ENCODE measurements around the gene PGF. TPM values are rescaled to one million over a fixed set of nuclear protein-coding genes. Genes with fewer than 3 reads are reported as not detected.

The PGF gene
- total RNA-seq, 4 donors from 2014 or later: 9.7 to 10.5 (median 10.1) TPM; not detected in 1

GRCh38 chr14:74922752-74923401 lies 32.5 kb downstream of the PGF start, which contains the start of gene RPS6KL1:
Gene RPS6KL1 (minus strand): TSS chr14:74923260. CDS start chr14:74921541, 1,719 bp downstream.
- Histone ChIP-seq H3K4me3 (peak within 1 kb of the TSS; percentile 66 to 88 (median 76)), H3K27ac (peak within 1 kb of the TSS; percentile 52 to 77 (median 58)), H3K36me3 (no peaks in the 10 kb centered on the region), H3K4me1 (peaks cover 0 to 13% (median 7%) of the 10 kb centered on the region in 4 donors), H3K27me3 (no peaks in the 10 kb centered on the region), H3K9me3 (no peaks in the 10 kb centered on the region)
- in situ Hi-C loops (cut with MboI; ENCODE audit: low pct_ligation_motif_present in 1 of 4, low pct_unique_long_range_greater_than_20kb in 1 of 4, low sequenced_read_pairs in 3 of 4) (no loop called here), intact Hi-C loops (cut with DNase I; ENCODE audit: low total_unique reads) (no loop called here)
- peak; percentile 88 for DNase-seq
- peak in 2 of 3 donors; percentile 46 to 48 for TF ChIP-seq POLR2AphosphoS5 (IDR thresholded peaks at IDR 0.05)
- TF ChIP-seq POLR2A (IDR thresholded peaks at IDR 0.05): no peak
- TF ChIP-seq CTCF (IDR thresholded peaks at IDR 0.05): no peak
- 8% methylated on average over 30 of the region's 51 CpGs; no CpG with 5 or more reads in 1 of the 2 donors for WGBS, 2 donors (ENCODE audit: low coverage in 1 of 2)

GRCh38 chr14:74921987-74922751 lies 33.2 kb downstream of the PGF start:
- no peaks in the 10 kb centered on the region for H3K27me3 ChIP-seq
- H3K4me1 ChIP-seq: peaks cover 0 to 18% (median 7%) of the 10 kb centered on the region in 4 donors
- in situ Hi-C loops (cut with MboI; ENCODE audit: low pct_ligation_motif_present in 1 of 4, low pct_unique_long_range_greater_than_20kb in 1 of 4, low sequenced_read_pairs in 3 of 4) (no loop called here), intact Hi-C loops (cut with DNase I; ENCODE audit: low total_unique reads) (no loop called here)
- no peaks in the 10 kb centered on the region for H3K9me3 ChIP-seq
- H3K4me3 ChIP-seq: peak overlapping the region in 3 of 4 donors; percentile 66 to 76 (median 75)
- no peaks in the 10 kb centered on the region for H3K36me3 ChIP-seq
- TF ChIP-seq EP300 (IDR thresholded peaks at IDR 0.05; ENCODE audit: low read depth) (no peak), POLR2A (IDR thresholded peaks at IDR 0.05) (no peak), POLR2AphosphoS5 (IDR thresholded peaks at IDR 0.05) (no peak), CTCF (IDR thresholded peaks at IDR 0.05) (no peak)
- DNase-seq: no peak
- 76 to 80% methylated on average over 1 to 19 of the region's 19 CpGs for WGBS, 2 donors (ENCODE audit: low coverage in 1 of 2)
- H3K27ac ChIP-seq: peak overlapping the region; percentile 52 to 77 (median 58)

- Histone ChIP-seq H3K9me3 (no peaks in the 10 kb centered on the region), H3K27me3 (no peaks in the 10 kb centered on the region), H3K4me3 (no peak overlapping the region), H3K4me1 (peaks cover 0 to 23% (median 7%) of the 10 kb centered on the region in 4 donors), H3K36me3 (no peaks in the 10 kb centered on the region), H3K27ac (no peak overlapping the region)
- TF ChIP-seq POLR2AphosphoS5 (IDR thresholded peaks at IDR 0.05) (no peak), CTCF (IDR thresholded peaks at IDR 0.05) (no peak), POLR2A (IDR thresholded peaks at IDR 0.05) (no peak), EP300 (IDR thresholded peaks at IDR 0.05; ENCODE audit: low read depth) (no peak)
- no peak for DNase-seq
- 86 to 100% methylated on average over 1 to 16 of the region's 19 CpGs for WGBS, 2 donors (ENCODE audit: low coverage in 1 of 2)
- in situ Hi-C loops (cut with MboI; ENCODE audit: low pct_ligation_motif_present in 1 of 4, low pct_unique_long_range_greater_than_20kb in 1 of 4, low sequenced_read_pairs in 3 of 4) (no loop called here), intact Hi-C loops (cut with DNase I; ENCODE audit: low total_unique reads) (no loop called here)
Observed at GRCh38 chr14:74921053-74921620, 34.3 kb downstream of the PGF start.

- no peak overlapping the region for H3K4me3 ChIP-seq
- H3K27ac ChIP-seq: no peak overlapping the region
- no peaks in the 10 kb centered on the region for H3K27me3 ChIP-seq
- intact Hi-C loops (cut with DNase I; ENCODE audit: low total_unique reads): no loop called here
- H3K36me3 ChIP-seq: no peaks in the 10 kb centered on the region
- peaks cover 0 to 23% (median 7%) of the 10 kb centered on the region in 4 donors for H3K4me1 ChIP-seq
- 86 to 100% methylated on average over 2 to 4 of the region's 4 CpGs for WGBS, 2 donors (ENCODE audit: low coverage in 1 of 2)
- TF ChIP-seq CTCF (IDR thresholded peaks at IDR 0.05) (no peak), POLR2AphosphoS5 (IDR thresholded peaks at IDR 0.05) (no peak), EP300 (IDR thresholded peaks at IDR 0.05; ENCODE audit: low read depth) (no peak), POLR2A (IDR thresholded peaks at IDR 0.05) (no peak)
- in situ Hi-C loops (cut with MboI; ENCODE audit: low pct_ligation_motif_present in 1 of 4, low pct_unique_long_range_greater_than_20kb in 1 of 4, low sequenced_read_pairs in 3 of 4): no loop called here
- DNase-seq: no peak
- no peaks in the 10 kb centered on the region for H3K9me3 ChIP-seq
Observed at GRCh38 chr14:74920281-74920680, 35.1 kb downstream of the PGF start.

All from transverse colon (tissue), 4 donors.